Superior temporal gyrus (tissue), 1 donor: ENCODE measurements around the gene UCK1.
"Not testable (repeated sequence)": the region's sequence is repeated elsewhere in the genome, so short reads cannot be mapped to it uniquely, and the experiment has no call there.

Experiments
- DNase-seq: peaks from one replicate; pipeline ENCODE4 v3.0.0-alpha.2; 2016; ENCODE audit errors: extremely low spot score

UCK1 gene

GRCh38 chr9:131554087-131554842, 23.2 kb upstream of the UCK1 start:
- DNase-seq, result no peak

DNA sequence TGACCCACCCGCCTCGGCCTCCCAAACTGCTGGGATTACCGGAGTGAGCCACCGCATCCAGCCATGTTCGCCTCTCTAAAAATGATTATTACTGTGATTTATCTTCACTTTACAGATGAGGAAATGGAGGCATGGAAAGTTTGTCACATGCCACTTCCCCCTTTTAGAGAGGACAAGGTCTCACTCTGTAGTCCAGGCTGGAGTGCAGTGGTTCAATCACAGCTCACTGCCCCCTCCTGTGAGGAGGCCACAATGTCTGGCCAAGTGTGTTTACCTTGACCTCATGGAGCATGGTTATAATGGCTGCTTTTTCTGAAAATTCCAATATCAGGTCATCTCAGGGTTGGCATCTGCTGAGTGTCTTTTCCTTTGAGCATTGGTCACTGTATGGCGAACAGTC, 21.0 kb upstream of the UCK1 start:
- DNase-seq, result no peak

GRCh38 chr9:131550465-131550864, 19.4 kb upstream of the UCK1 start:
- DNase-seq, result not testable (repeated sequence)

DNA sequence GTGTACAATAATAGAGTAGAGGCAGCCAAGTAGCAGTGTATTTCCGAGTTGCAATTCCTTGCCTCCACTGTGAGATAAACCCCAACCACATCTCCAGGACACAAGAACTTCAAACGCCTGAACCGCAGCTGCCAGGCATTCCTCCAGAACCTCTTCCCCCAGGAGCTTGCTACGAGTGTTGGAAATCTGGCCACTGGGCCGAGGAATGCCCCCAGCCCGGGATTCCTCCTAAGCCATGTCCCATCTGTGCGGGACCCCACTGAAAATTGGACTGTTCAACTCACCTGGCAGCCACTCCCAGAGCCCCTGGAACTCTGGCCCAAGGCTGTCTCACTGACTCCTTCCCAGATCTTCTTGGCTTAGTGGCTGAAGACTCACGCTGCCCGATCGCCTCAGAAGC, 18.1 kb upstream of the UCK1 start:
- not testable (repeated sequence) for DNase-seq

DNA sequence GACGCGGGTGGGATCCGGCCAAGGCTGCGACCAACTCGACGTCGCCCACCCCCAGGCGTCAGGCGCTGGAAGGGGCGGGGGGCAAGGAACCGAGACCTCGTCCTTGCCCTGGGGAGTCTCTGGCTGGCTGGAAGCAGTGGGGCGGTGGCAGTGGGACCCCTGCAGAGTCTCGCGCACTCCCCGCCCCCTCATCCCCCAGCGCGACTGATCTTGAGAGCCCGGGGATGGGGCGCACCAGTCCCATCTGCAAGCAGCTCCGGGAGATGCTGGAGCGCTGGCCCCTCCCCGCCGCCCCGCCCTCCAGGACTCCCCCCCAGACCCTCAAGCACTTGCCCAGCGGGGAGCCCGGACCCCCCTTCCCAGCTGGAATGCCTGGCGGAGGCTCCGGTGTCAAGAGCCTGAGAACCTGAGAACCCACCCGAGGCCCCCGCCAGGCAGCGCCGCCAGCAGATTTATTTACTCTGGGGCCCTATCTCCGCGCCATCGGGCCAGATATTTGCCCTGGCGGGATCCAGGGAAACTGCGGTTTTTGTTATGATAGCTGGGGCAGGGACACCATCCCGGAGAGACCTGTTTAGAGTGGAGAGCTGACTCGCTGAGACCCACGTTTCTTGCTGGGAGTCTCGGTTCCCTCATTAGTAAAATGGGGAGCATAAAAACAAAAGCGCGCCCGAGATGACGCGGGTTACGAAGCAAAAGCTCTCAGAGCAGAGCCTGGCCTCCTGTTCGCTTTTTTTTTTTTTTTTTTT, 15.4 kb upstream of the UCK1 start:
- no peak for DNase-seq

GRCh38 chr9:131545786-131546335, 14.8 kb upstream of the UCK1 start:
- DNase-seq, result no peak

- DNase-seq, result no peak
Observed at GRCh38 chr9:131545003-131545785, 14.1 kb upstream of the UCK1 start, which contains the start of gene PRRT1B. PRRT1B (plus strand) TSS chr9:131545523; CDS start chr9:131545616, 93 bp downstream.

DNA sequence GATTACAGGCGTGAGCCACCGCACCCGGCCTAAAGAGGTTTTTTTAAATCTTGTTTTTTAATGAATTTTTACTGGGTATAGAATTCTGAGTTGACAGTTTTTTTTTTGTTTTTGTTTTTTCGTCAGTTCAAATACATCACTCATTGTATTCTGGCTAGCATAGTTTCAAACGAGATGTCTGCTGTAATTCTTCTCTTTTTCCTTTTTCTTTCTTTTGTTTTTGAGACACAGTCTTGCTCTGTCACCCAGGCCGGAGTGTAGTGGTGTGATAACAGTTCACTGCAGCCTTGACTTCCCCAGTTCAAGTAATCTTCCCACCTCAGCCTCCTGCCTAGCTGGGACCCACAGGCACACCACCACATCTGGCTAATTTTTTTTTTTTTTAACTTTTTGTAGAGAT, 12.1 kb upstream of the UCK1 start:
- no peak for DNase-seq

GRCh38 chr9:131539223-131539923, 8.3 kb upstream of the UCK1 start:
- no peak for DNase-seq

DNA sequence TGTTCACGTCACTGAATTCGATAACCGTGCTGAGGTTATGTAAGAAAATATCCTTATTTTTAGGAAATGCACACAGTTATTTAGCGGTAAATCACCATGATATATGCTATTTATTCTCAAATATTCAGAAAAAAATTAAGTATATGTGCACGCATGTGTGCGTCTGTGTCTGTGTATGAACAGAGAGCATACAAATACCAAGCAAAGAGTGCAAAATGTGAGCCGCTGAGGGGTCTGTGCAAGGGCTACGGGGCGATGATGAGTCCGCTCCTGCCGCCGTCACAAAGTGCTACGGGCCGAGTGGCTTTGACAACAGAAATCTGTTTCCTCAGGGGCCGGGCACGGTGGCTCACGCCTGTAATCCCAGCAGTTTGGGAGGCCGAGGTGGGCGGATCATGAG, 6.9 kb upstream of the UCK1 start:
- DNase-seq, result no peak

- DNase-seq, result no peak
Observed at GRCh38 chr9:131534721-131535237, 3.7 kb upstream of the UCK1 start.

DNA sequence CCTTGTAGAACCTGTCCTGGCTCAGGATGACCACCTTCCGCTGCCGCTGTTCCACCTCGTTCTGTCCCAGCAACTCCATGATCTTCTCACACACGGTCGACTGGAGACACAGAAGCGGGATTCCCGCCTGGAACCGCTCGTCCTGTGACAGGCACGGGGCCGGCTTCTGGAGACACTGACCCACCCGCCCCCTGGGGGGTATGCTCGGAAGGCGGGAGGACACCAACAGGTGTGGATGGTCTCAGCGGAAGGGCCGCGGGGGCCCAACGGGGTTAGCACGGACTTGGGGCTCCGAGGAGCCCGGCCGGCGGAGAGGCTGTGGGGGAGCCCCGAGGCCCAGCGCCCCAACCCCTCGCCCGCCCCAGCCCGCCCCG, 530 bp downstream of the UCK1 start:
- no peak for DNase-seq

GRCh38 chr9:131529597-131530545, 1.2 kb downstream of the UCK1 start:
- DNase-seq, result no peak

GRCh38 chr9:131528886-131529505, 2.1 kb downstream of the UCK1 start:
- DNase-seq, result no peak

- no peak for DNase-seq
Observed at GRCh38 chr9:131528186-131528585, 2.9 kb downstream of the UCK1 start.

- peak; percentile 85 for DNase-seq
Observed at GRCh38 chr9:131525643-131526565, 5.2 kb downstream of the UCK1 start.

- no peak for DNase-seq
Observed at GRCh38 chr9:131524665-131525315, 6.3 kb downstream of the UCK1 start.
